Panc1 (cell line): ENCODE data around the gene FFAR2.

Experiments
- TCF7L2 ChIP-seq: IDR thresholded peaks from 2 replicates; pipeline ENCODE4 v1.6.1; 2011; ENCODE audit warnings: mild to moderate bottlenecking, low read depth, low read length, inconsistent platforms
- TF ChIP-seq, protein P1 (sequence below), 2 experiments: IDR thresholded peaks; 2 replicates each; pipeline ENCODE4 v1.6.1; 2011 to 2012; ENCODE audit warnings: low read depth in 2 of 2, control low read depth in 1 of 2, low read length in 1 of 2, mild to moderate bottlenecking in 1 of 2, moderate library complexity in 1 of 2; ENCODE audit not compliant: insufficient read depth in 1 of 2

DNA sequence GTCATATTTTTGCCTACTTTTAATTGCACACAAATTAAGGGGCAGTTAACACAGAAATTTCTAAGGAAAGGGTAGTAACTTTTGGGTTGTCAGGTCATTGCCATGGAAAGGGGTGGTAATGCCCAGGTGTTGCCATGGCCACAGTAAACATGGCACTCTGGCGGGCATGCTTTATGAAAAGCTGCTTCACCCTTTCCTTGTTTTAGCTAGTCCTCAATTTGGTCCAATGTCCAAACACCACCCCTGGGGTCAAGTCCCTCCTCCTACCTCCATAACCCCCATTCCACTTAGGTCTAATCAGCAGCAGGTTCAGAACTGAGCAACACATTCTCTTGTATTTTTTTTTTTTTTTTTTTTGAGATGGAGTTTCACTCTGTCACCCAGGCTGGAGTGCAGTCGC lies 6.6 kb downstream of the FFAR2 start:
- TF ChIP-seq, protein P1, sequence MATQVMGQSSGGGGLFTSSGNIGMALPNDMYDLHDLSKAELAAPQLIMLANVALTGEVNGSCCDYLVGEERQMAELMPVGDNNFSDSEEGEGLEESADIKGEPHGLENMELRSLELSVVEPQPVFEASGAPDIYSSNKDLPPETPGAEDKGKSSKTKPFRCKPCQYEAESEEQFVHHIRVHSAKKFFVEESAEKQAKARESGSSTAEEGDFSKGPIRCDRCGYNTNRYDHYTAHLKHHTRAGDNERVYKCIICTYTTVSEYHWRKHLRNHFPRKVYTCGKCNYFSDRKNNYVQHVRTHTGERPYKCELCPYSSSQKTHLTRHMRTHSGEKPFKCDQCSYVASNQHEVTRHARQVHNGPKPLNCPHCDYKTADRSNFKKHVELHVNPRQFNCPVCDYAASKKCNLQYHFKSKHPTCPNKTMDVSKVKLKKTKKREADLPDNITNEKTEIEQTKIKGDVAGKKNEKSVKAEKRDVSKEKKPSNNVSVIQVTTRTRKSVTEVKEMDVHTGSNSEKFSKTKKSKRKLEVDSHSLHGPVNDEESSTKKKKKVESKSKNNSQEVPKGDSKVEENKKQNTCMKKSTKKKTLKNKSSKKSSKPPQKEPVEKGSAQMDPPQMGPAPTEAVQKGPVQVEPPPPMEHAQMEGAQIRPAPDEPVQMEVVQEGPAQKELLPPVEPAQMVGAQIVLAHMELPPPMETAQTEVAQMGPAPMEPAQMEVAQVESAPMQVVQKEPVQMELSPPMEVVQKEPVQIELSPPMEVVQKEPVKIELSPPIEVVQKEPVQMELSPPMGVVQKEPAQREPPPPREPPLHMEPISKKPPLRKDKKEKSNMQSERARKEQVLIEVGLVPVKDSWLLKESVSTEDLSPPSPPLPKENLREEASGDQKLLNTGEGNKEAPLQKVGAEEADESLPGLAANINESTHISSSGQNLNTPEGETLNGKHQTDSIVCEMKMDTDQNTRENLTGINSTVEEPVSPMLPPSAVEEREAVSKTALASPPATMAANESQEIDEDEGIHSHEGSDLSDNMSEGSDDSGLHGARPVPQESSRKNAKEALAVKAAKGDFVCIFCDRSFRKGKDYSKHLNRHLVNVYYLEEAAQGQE (IDR thresholded peaks at IDR 0.05; ENCODE audit: insufficient read depth in 1 of 2, low read depth in 2 of 2, low read length in 1 of 2): no peak
- TF ChIP-seq TCF7L2: no peak
